ENCODE data around the gene NKAIN4.

GRCh38 chr20:63272105-63273058 lies 18.1 kb upstream of the NKAIN4 start, which contains the start of gene ARFGAP1:
- no peak for TF ChIP-seq CTCF (IDR thresholded peaks at IDR 0.05; ENCODE audit: low read depth, low read length, poor library complexity, severe bottlenecking)
- TF ChIP-seq EZH2phosphoT487 (IDR thresholded peaks at IDR 0.05; ENCODE audit: borderline replicate concordance, low read length): no peak

Data from DOHH2 (cell line).